HCT116 (cell line): ENCODE data around the gene GABPB1. TPM values are rescaled to one million over a fixed set of nuclear protein-coding genes. Genes with fewer than 3 reads are reported as not detected.

Source experiments
- ATAC-seq: fragments of 200-7000 bp; cut with Tn5 transposase; 2 replicates; pipeline ENCODE4 v1.9.1; 2020; ENCODE audit warnings: mild to moderate bottlenecking, moderate library complexity
- BruUV-seq: library from RNA; stranded (reverse); fragments of 400-500 nt; replicated peaks from 2 replicates; lab custom pipeline; 2021; lab: Mats Ljungman, UMichigan
- CTCF ChIA-PET: fragments of 300-600 bp; sonication (Branson Sonifier 250); formaldehyde crosslinking; loops from one replicate; lab custom pipeline; 2021; ENCODE audit warnings: antibody characterized with exemption; lab: Charles Lee
- POLR2A ChIA-PET: fragments of 300-600, 350-600 bp; sonication (Branson Sonifier 250); formaldehyde crosslinking; loops from one replicate; lab custom pipeline; 2021; ENCODE audit warnings: antibody characterized with exemption; lab: Charles Lee
- RAD21 ChIA-PET, 2 experiments: fragments of 300-600 bp; sonication (Branson Sonifier 250); formaldehyde crosslinking; loops; one replicate each; lab custom pipeline; 2023; ENCODE audit warnings: low total read pairs in 2 of 2; ENCODE audit not compliant: uncharacterized antibody in 2 of 2, unreplicated experiment in 2 of 2, low non-redundant PET in 1 of 2; lab: Charles Lee
- DNase-seq: peaks from one replicate; pipeline ENCODE4 v3.0.0-alpha.2; 2010; ENCODE audit warnings: low read depth, low spot score
- H2AFZ ChIP-seq: fragments of 200-600 bp; shearing (Covaris generic), sonication (generic); 2 replicates; pipeline ENCODE4 v1.6.1; 2017; ENCODE audit warnings: low read depth, mixed run types, mixed read lengths, antibody characterized with exemption, low read length; ENCODE audit not compliant: poor library complexity, severe bottlenecking
- H3K27ac ChIP-seq: 2 replicates; pipeline ENCODE4 v1.5.1; 2012; ENCODE audit warnings: low read depth, low read length
- H3K27me3 ChIP-seq: fragments of 200-600 bp; sonication (generic); 2 replicates; pipeline ENCODE4 v1.6.1; 2016; ENCODE audit warnings: mixed run types, low read length, mixed read lengths; ENCODE audit not compliant: insufficient read depth
- H3K36me3 ChIP-seq, 2 experiments: fragments of 200-500 bp in 1 of 2; fragments of 200-600 bp in 1 of 2; sonication (Bioruptor generic) in 1 of 2; sonication (generic) in 1 of 2; 2 replicates each; pipeline versions ENCODE4 v1.5.1 to v1.6.1; 2014 to 2016; ENCODE audit warnings: low read length in 2 of 2, inconsistent platforms in 1 of 2, mixed read lengths in 1 of 2, mixed run types in 1 of 2; ENCODE audit not compliant: insufficient read depth in 2 of 2, control insufficient read depth in 1 of 2
- H3K4me1 ChIP-seq, 2 experiments: fragments of 200-600 bp in 1 of 2; sonication (generic) in 1 of 2; 2 replicates each; pipeline versions ENCODE4 v1.5.1 to v1.6.1; 2012 to 2017; ENCODE audit warnings: low read length in 2 of 2, inconsistent platforms in 1 of 2, mild to moderate bottlenecking in 1 of 2, mixed read lengths in 1 of 2, mixed run types in 1 of 2, moderate library complexity in 1 of 2; ENCODE audit not compliant: insufficient read depth in 2 of 2, control insufficient read depth in 1 of 2
- H3K4me2 ChIP-seq: fragments of 200-600 bp; sonication (generic); 2 replicates; pipeline ENCODE4 v1.6.1; 2017; ENCODE audit warnings: mixed run types, low read length, mixed read lengths
- H3K4me3 ChIP-seq, 2 experiments: fragments of 200-600 bp in 1 of 2; sonication (generic) in 1 of 2; replicated peaks in 1 of 2; 2 replicates each; pipeline ENCODE4 v1.5.1; 2011 to 2016; ENCODE audit warnings: low read length in 2 of 2, control low read depth in 1 of 2, low read depth in 1 of 2, mild to moderate bottlenecking in 1 of 2, mixed read lengths in 1 of 2, mixed run types in 1 of 2
- H3K79me2 ChIP-seq: fragments of 200-600 bp; sonication (generic); 2 replicates; pipeline ENCODE4 v1.6.1; 2017; ENCODE audit warnings: mild to moderate bottlenecking, mixed run types, low read length, moderate library complexity, mixed read lengths; ENCODE audit not compliant: insufficient read depth
- H3K9ac ChIP-seq: fragments of 200-600 bp; sonication (generic); 2 replicates; pipeline ENCODE4 v1.6.1; 2016; ENCODE audit warnings: low read length, mixed read lengths
- H3K9me2 ChIP-seq: fragments of 200-600 bp; sonication (generic), shearing (Covaris generic); 2 replicates; pipeline ENCODE4 v1.6.1; 2017; ENCODE audit warnings: mixed run types, mild to moderate bottlenecking, moderate library complexity; ENCODE audit not compliant: insufficient read depth
- H3K9me3 ChIP-seq, 2 experiments: fragments of 200-500 bp in 1 of 2; fragments of 200-600 bp in 1 of 2; sonication (Bioruptor generic) in 1 of 2; sonication (generic) in 1 of 2; 2 replicates each; pipeline ENCODE4 v1.6.1; 2014 to 2017; ENCODE audit warnings: low read length in 2 of 2, mixed read lengths in 2 of 2, inconsistent platforms in 1 of 2, low read depth in 1 of 2, mild to moderate bottlenecking in 1 of 2, mixed run types in 1 of 2, moderate library complexity in 1 of 2; ENCODE audit not compliant: control insufficient read depth in 1 of 2, insufficient read depth in 1 of 2
- H4K20me1 ChIP-seq: fragments of 200-600 bp; sonication (generic), shearing (Covaris generic); 2 replicates; pipeline ENCODE4 v1.6.1; 2017; ENCODE audit warnings: mixed run types, mild to moderate bottlenecking, moderate library complexity; ENCODE audit not compliant: insufficient read depth
- CBX3 ChIP-seq: IDR thresholded peaks from 2 replicates; pipeline ENCODE4 v1.6.1; 2012; ENCODE audit warnings: low read depth
- CEBPB ChIP-seq: IDR thresholded peaks from 2 replicates; pipeline ENCODE4 v1.6.1; 2012; ENCODE audit warnings: low read depth
- CTCF ChIP-seq, 3 experiments: fragments of 200-600 bp in 1 of 3; sonication (generic) in 1 of 3; IDR thresholded peaks in 2 of 3; conservative IDR thresholded peaks in 1 of 3; 2 replicates each; pipeline ENCODE4 v1.5.1; 2012 to 2017; ENCODE audit warnings: low read depth in 2 of 3, low read length in 2 of 3, antibody characterized with exemption in 1 of 3, borderline replicate concordance in 1 of 3, control low read depth in 1 of 3, mild to moderate bottlenecking in 1 of 3, mixed read lengths in 1 of 3, mixed run types in 1 of 3, moderate library complexity in 1 of 3; ENCODE audit not compliant: insufficient read depth in 1 of 3
- EGR1 ChIP-seq: IDR thresholded peaks from 2 replicates; pipeline ENCODE4 v1.6.1; 2012; ENCODE audit warnings: low read depth
- EZH2phosphoT487 ChIP-seq: fragments of 200-600 bp; IDR thresholded peaks from 2 replicates; pipeline ENCODE4 v1.6.1; 2018; ENCODE audit warnings: antibody characterized with exemption, borderline replicate concordance
- FOSL1 ChIP-seq: IDR thresholded peaks from 2 replicates; pipeline ENCODE4 v1.6.1; 2012; ENCODE audit warnings: low read depth
- JUND ChIP-seq: IDR thresholded peaks from 2 replicates; pipeline ENCODE4 v1.6.1; 2012
- POLR2A ChIP-seq: IDR thresholded peaks from 2 replicates; pipeline ENCODE4 v1.7.0; 2011; ENCODE audit warnings: borderline replicate concordance; ENCODE audit not compliant: insufficient read depth, insufficient read length; ENCODE audit errors: extremely low read depth
- RAD21 ChIP-seq: IDR thresholded peaks from 2 replicates; pipeline ENCODE4 v1.6.1; 2012; ENCODE audit warnings: low read depth, mild to moderate bottlenecking
- SIN3A ChIP-seq: IDR thresholded peaks from 2 replicates; pipeline ENCODE4 v1.6.1; 2012; ENCODE audit warnings: low read depth
- SP1 ChIP-seq: IDR thresholded peaks from 2 replicates; pipeline ENCODE4 v1.6.1; 2012; ENCODE audit warnings: low read depth
- SRF ChIP-seq: IDR thresholded peaks from 2 replicates; pipeline ENCODE4 v1.6.1; 2012; ENCODE audit warnings: low read depth
- TCF7L2 ChIP-seq: IDR thresholded peaks from 2 replicates; pipeline ENCODE4 v1.7.0; 2011; ENCODE audit warnings: borderline replicate concordance, inconsistent platforms; ENCODE audit not compliant: insufficient read depth, insufficient read length; ENCODE audit errors: extremely low read depth
- YY1 ChIP-seq: IDR thresholded peaks from 2 replicates; pipeline ENCODE4 v1.6.1; 2011; ENCODE audit warnings: low read length, low read depth, moderate library complexity, mild to moderate bottlenecking; ENCODE audit not compliant: insufficient replicate concordance; ENCODE audit errors: extremely low read depth
- ZBTB33 ChIP-seq: IDR thresholded peaks from 2 replicates; pipeline ENCODE4 v1.6.1; 2011; ENCODE audit warnings: mild to moderate bottlenecking, low read length, moderate library complexity; ENCODE audit not compliant: insufficient replicate concordance; ENCODE audit errors: extremely low read depth
- ZFX ChIP-seq: fragments of 450-650 bp; IDR thresholded peaks from 2 replicates; pipeline ENCODE4 v1.6.1; 2017
- intact Hi-C: fragments of 100-400 bp; cut with micrococcal nuclease; formaldehyde crosslinking; loops from 2 replicates; pipeline ENCODE4 v1.10.0; 2022
- total RNA-seq: library from RNA; stranded (reverse); gene quantifications from one replicate; pipeline ENCODE4 v1.2.1, GENCODE V29; 2021; ENCODE audit not compliant: unreplicated experiment

GABPB1 gene
- total RNA-seq, 1 experiment from 2014 or later: 20.1 TPM

GRCh38 chr15:50315814-50316630 lies 39.0 kb downstream of the GABPB1 start:
- intact Hi-C loops: loop anchor here (1.0 kb wide), 1 partner anchor 168 kb away; no protein-coding TSS in a partner anchor
- H3K4me2 ChIP-seq: no peak overlapping the region; the same call in 1 of the 2 replicates
- ATAC-seq: peak; percentile 62

More at GRCh38 chr15:50315814-50316630, 39.0 kb downstream of the GABPB1 start:
- CTCF ChIA-PET: interaction anchor here (0.7 to 2.4 kb wide), 38 partner anchors 9 to 1340 kb away, joined by 3 to 116 read pairs (median 4); partner anchors contain the start of genes FGF7, GABPB1 and SLC27A2
- Histone ChIP-seq H4K20me1 (0 out of 2 replicates have a peak, but pooled peaks cover 5% of the 10 kb centered on the region), H3K79me2 (0 out of 2 replicates have a peak, but pooled peaks cover 13% of the 10 kb centered on the region), H2AFZ (no peak overlapping the region), H3K4me3 (no peak overlapping the region), H3K27ac (no peak overlapping the region), H3K36me3 (no peaks in the 10 kb centered on the region), H3K27me3 (no peaks in the 10 kb centered on the region), H3K9ac (no peak overlapping the region), H3K9me3 (no peaks in the 10 kb centered on the region), H3K9me2 (no peaks in the 10 kb centered on the region), H3K4me1 (no peaks in the 10 kb centered on the region; a peak in 1 of 4 replicates)
- RAD21 ChIA-PET: interaction anchor here (0.9 to 1.1 kb wide), 6 partner anchors 134 to 313 kb away, joined by 3 to 9 read pairs (median 5); partner anchors contain the start of gene SLC27A2 (in 1 of the 2)
- DNase-seq: peak; percentile 31
- TF ChIP-seq CTCF (IDR thresholded peaks at IDR 0.05 in 2 of 3, conservative IDR thresholded peaks at IDR 0.05 in 1 of 3; ENCODE audit: borderline replicate concordance in 1 of 3, insufficient read depth in 1 of 3, low read depth in 2 of 3, low read length in 2 of 3): peak; percentile 57 to 75 (median 58); a peak in 5 of 6 replicates
- TF ChIP-seq POLR2A: no peak
- no peak for TF ChIP-seq CEBPB
- TF ChIP-seq FOSL1: no peak
- no peak for TF ChIP-seq JUND
- no peak for TF ChIP-seq TCF7L2
- TF ChIP-seq YY1: no peak
- TF ChIP-seq ZBTB33: no peak
- TF ChIP-seq SP1: no peak
- TF ChIP-seq SRF: no peak
- no peak for TF ChIP-seq CBX3
- TF ChIP-seq SIN3A: no peak
- no peak for TF ChIP-seq ZFX
- peak; percentile 74 for TF ChIP-seq RAD21
- TF ChIP-seq EZH2phosphoT487: no peak
- no peak for TF ChIP-seq EGR1
- BruUV-seq: no TSS peak
- POLR2A ChIA-PET: interaction anchor here (1.0 kb wide), 2 partner anchors 16 to 168 kb away, joined by 4 to 5 read pairs; no protein-coding TSS in a partner anchor
